Naive thymus-derived CD4-positive, alpha-beta T cell (primary cell): ENCODE measurements around the gene SPOCK3. TPM values are rescaled to one million over a fixed set of nuclear protein-coding genes. Genes with fewer than 3 reads are reported as not detected.

Experiments used
- ATAC-seq: fragments of 150-1000 bp; cut with Tn5 transposase; 2 replicates; pipeline ENCODE4 v1.10.0; 2021; ENCODE audit warnings: mild to moderate bottlenecking, moderate library complexity
- CTCF ChIA-PET: fragments of 350-600 bp; sonication (Branson Sonifier 250); formaldehyde crosslinking; loops from one replicate; lab custom pipeline; 2021; ENCODE audit warnings: antibody characterized with exemption; lab: Charles Lee
- POLR2A ChIA-PET: fragments of 350-600 bp; sonication (Branson Sonifier 250); formaldehyde crosslinking; loops from one replicate; lab custom pipeline; 2021; ENCODE audit warnings: antibody characterized with exemption, inconsistent platforms; lab: Charles Lee
- DNase-seq, 9 donors: peaks; one replicate each; pipeline versions ENCODE4 v3.0.0 to v3.0.0-alpha.2; 2020 to 2022; ENCODE audit warnings: mixed read lengths in 1 of 9
- H3K27ac ChIP-seq: one replicate; pipeline ENCODE4 v1.7.0; 2013; ENCODE audit warnings: mild to moderate bottlenecking, low read depth, low read length, moderate library complexity
- H3K27me3 ChIP-seq, 2 donors: one replicate each; pipeline ENCODE4 v1.7.0; 2013; ENCODE audit warnings: low read length in 2 of 2, mild to moderate bottlenecking in 2 of 2, moderate library complexity in 2 of 2; ENCODE audit not compliant: control insufficient read depth in 2 of 2, insufficient read depth in 2 of 2
- H3K36me3 ChIP-seq, 3 experiments: 1 replicate in 2 of 3; 2 replicates in 1 of 3; pipeline ENCODE4 v1.7.0; 2013; ENCODE audit warnings: low read length in 3 of 3, mild to moderate bottlenecking in 3 of 3, moderate library complexity in 1 of 3; ENCODE audit not compliant: insufficient read depth in 3 of 3, control insufficient read depth in 2 of 3
- H3K4me1 ChIP-seq, 2 donors: one replicate each; pipeline ENCODE4 v1.7.0; 2013; ENCODE audit warnings: low read length in 2 of 2, mild to moderate bottlenecking in 2 of 2, moderate library complexity in 1 of 2; ENCODE audit not compliant: control insufficient read depth in 2 of 2, insufficient read depth in 2 of 2
- H3K4me3 ChIP-seq: 2 replicates; pipeline ENCODE4 v1.7.0; 2013; ENCODE audit warnings: mild to moderate bottlenecking, low read length
- H3K9me3 ChIP-seq, 3 experiments: 1 replicate in 2 of 3; 2 replicates in 1 of 3; pipeline ENCODE4 v1.7.0; 2013; ENCODE audit warnings: low read length in 3 of 3; ENCODE audit not compliant: control insufficient read depth in 2 of 3
- H3K27ac Mint-ChIP-seq, 9 donors: one replicate each; pipeline ENCODE4 v1.8.0; 2020 to 2022; ENCODE audit warnings: mixed read lengths in 9 of 9, mild to moderate bottlenecking in 8 of 9, moderate library complexity in 5 of 9, inconsistent platforms in 2 of 9
- H3K27me3 Mint-ChIP-seq, 5 donors: one replicate each; pipeline ENCODE4 v1.8.0; 2021 to 2022; ENCODE audit warnings: mixed read lengths in 5 of 5, mild to moderate bottlenecking in 1 of 5
- H3K36me3 Mint-ChIP-seq, 5 donors: one replicate each; pipeline ENCODE4 v1.8.0; 2020 to 2022; ENCODE audit warnings: mixed read lengths in 5 of 5, mild to moderate bottlenecking in 3 of 5, inconsistent platforms in 1 of 5
- H3K4me1 Mint-ChIP-seq, 7 donors: one replicate each; pipeline ENCODE4 v1.8.0; 2020 to 2022; ENCODE audit warnings: mixed read lengths in 7 of 7, mild to moderate bottlenecking in 3 of 7, inconsistent platforms in 1 of 7
- H3K4me3 Mint-ChIP-seq, 10 donors: one replicate each; pipeline ENCODE4 v1.8.0; 2020 to 2022; ENCODE audit warnings: mild to moderate bottlenecking in 10 of 10, mixed read lengths in 10 of 10, moderate library complexity in 6 of 10, inconsistent platforms in 2 of 10
- H3K9me3 Mint-ChIP-seq, 11 donors: one replicate each; pipeline ENCODE4 v1.8.0; 2020 to 2022; ENCODE audit warnings: mixed read lengths in 11 of 11, mild to moderate bottlenecking in 4 of 11, inconsistent platforms in 1 of 11, moderate library complexity in 1 of 11
- intact Hi-C, 2 donors: fragments of 100-400 bp; cut with micrococcal nuclease; formaldehyde crosslinking; loops; one replicate each; pipeline ENCODE4 v1.15.1; 2023
- polyA plus RNA-seq, 2 donors: library from polyadenylated mRNA; unstranded; fragments of 300-500 nt; fragmentation: Illumina TruSeq; gene quantifications; one replicate each; pipeline ENCODE4 v1.2.3, GENCODE V29; 2021
- total RNA-seq, 6 experiments: library from RNA in 5 of 6; stranded (reverse) in 5 of 6; gene quantifications; 1 replicate in 5 of 6; 2 replicates in 1 of 6; pipeline ENCODE4 v1.2.3 and lab custom pipeline; 2021 to 2026

SPOCK3 gene
- total and polyA plus RNA-seq, 7 experiments from 2014 or later: 0.54 TPM; not detected in 6

GRCh38 chr4:167218022-167218608 lies 16.2 kb downstream of the SPOCK3 start:
- H3K4me3 Mint-ChIP-seq: no peak overlapping the region
- POLR2A ChIA-PET: no interaction called here
- no peak overlapping the region for H3K27ac ChIP-seq

GRCh38 chr4:167216783-167217182 lies 17.5 kb downstream of the SPOCK3 start:
- Mint-ChIP-seq H3K4me3 (no peak overlapping the region), H3K9me3 (peaks cover 0 to 7% (median 0%) of the 10 kb centered on the region in 11 donors), H3K27ac (no peak overlapping the region), H3K36me3 (no peaks in the 10 kb centered on the region), H3K4me1 (no peaks in the 10 kb centered on the region), H3K27me3 (no peaks in the 10 kb centered on the region)
- H3K27me3 ChIP-seq: no peaks in the 10 kb centered on the region
- H3K9me3 ChIP-seq: no peaks in the 10 kb centered on the region
- DNase-seq (no peak), ATAC-seq (no peak)
- ChIA-PET POLR2A (no interaction called here), CTCF (no interaction called here)
- H3K4me1 ChIP-seq: no peaks in the 10 kb centered on the region
- intact Hi-C loops: no loop called here
- H3K27ac ChIP-seq: no peak overlapping the region
- H3K36me3 ChIP-seq: no peaks in the 10 kb centered on the region
- H3K4me3 ChIP-seq: no peak overlapping the region

More at GRCh38 chr4:167218022-167218608, 16.2 kb downstream of the SPOCK3 start:
- Histone ChIP-seq H3K36me3 (no peaks in the 10 kb centered on the region), H3K9me3 (no peaks in the 10 kb centered on the region), H3K4me3 (no peak overlapping the region), H3K4me1 (no peaks in the 10 kb centered on the region), H3K27me3 (no peaks in the 10 kb centered on the region)
- peaks cover 0 to 9% (median 0%) of the 10 kb centered on the region in 11 donors for H3K9me3 Mint-ChIP-seq
- H3K27ac Mint-ChIP-seq: no peak overlapping the region
- intact Hi-C loops: no loop called here
- CTCF ChIA-PET: no interaction called here
- no peaks in the 10 kb centered on the region for H3K36me3 Mint-ChIP-seq
- H3K27me3 Mint-ChIP-seq: no peaks in the 10 kb centered on the region
- H3K4me1 Mint-ChIP-seq: no peaks in the 10 kb centered on the region
- no peak for ATAC-seq
- DNase-seq: no peak

GRCh38 chr4:167210166-167210565 lies 24.1 kb downstream of the SPOCK3 start:
- H3K27ac ChIP-seq: no peak overlapping the region
- no peak overlapping the region for H3K27ac Mint-ChIP-seq
- POLR2A ChIA-PET: no interaction called here
- ATAC-seq: no peak
- CTCF ChIA-PET: no interaction called here
- no peaks in the 10 kb centered on the region for H3K27me3 ChIP-seq
- no peaks in the 10 kb centered on the region for H3K4me1 ChIP-seq
- no peaks in the 10 kb centered on the region for H3K4me1 Mint-ChIP-seq
- no peaks in the 10 kb centered on the region for H3K36me3 Mint-ChIP-seq
- peaks cover 0 to 2% (median 0%) of the 10 kb centered on the region in 11 donors for H3K9me3 Mint-ChIP-seq
- H3K36me3 ChIP-seq: no peaks in the 10 kb centered on the region
- H3K4me3 Mint-ChIP-seq: no peak overlapping the region
- no peak overlapping the region for H3K4me3 ChIP-seq
- intact Hi-C loops: no loop called here
- no peaks in the 10 kb centered on the region for H3K27me3 Mint-ChIP-seq
- DNase-seq: no peak
- no peaks in the 10 kb centered on the region for H3K9me3 ChIP-seq

GRCh38 chr4:167196344-167197012 lies 37.8 kb downstream of the SPOCK3 start:
- no peak overlapping the region for H3K4me3 Mint-ChIP-seq
- no peak overlapping the region for H3K4me3 ChIP-seq
- H3K4me1 ChIP-seq: no peaks in the 10 kb centered on the region
- H3K27me3 Mint-ChIP-seq: no peaks in the 10 kb centered on the region
- no peaks in the 10 kb centered on the region for H3K27me3 ChIP-seq
- peaks cover 0 to 17% (median 4%) of the 10 kb centered on the region in 11 donors for H3K9me3 Mint-ChIP-seq
- ChIA-PET CTCF (no interaction called here), POLR2A (no interaction called here)
- DNase-seq: no peak
- H3K36me3 Mint-ChIP-seq: no peaks in the 10 kb centered on the region
- H3K36me3 ChIP-seq: no peaks in the 10 kb centered on the region
- ATAC-seq: no peak
- no peaks in the 10 kb centered on the region for H3K9me3 ChIP-seq
- no peaks in the 10 kb centered on the region for H3K4me1 Mint-ChIP-seq
- H3K27ac Mint-ChIP-seq: no peak overlapping the region
- intact Hi-C loops: no loop called here
- no peak overlapping the region for H3K27ac ChIP-seq

- intact Hi-C loops: no loop called here
- Mint-ChIP-seq H3K27ac (no peak overlapping the region), H3K36me3 (no peaks in the 10 kb centered on the region), H3K4me3 (no peak overlapping the region), H3K9me3 (peaks cover 0 to 17% (median 2%) of the 10 kb centered on the region in 11 donors), H3K27me3 (no peaks in the 10 kb centered on the region), H3K4me1 (no peaks in the 10 kb centered on the region)
- ATAC-seq (no peak), DNase-seq (no peak)
- ChIA-PET POLR2A (no interaction called here), CTCF (no interaction called here)
- no peak overlapping the region for H3K27ac ChIP-seq
- H3K4me3 ChIP-seq: no peak overlapping the region
- H3K27me3 ChIP-seq: no peaks in the 10 kb centered on the region
- no peaks in the 10 kb centered on the region for H3K4me1 ChIP-seq
- no peaks in the 10 kb centered on the region for H3K9me3 ChIP-seq
- H3K36me3 ChIP-seq: no peaks in the 10 kb centered on the region
These were observed 43.9 kb downstream of the SPOCK3 start for GRCh38 chr4:167190379-167190778.

- Mint-ChIP-seq H3K9me3 (peaks cover 0 to 11% (median 3%) of the 10 kb centered on the region in 11 donors), H3K27me3 (no peaks in the 10 kb centered on the region), H3K36me3 (no peaks in the 10 kb centered on the region), H3K27ac (no peak overlapping the region), H3K4me1 (no peaks in the 10 kb centered on the region), H3K4me3 (no peak overlapping the region)
- no peaks in the 10 kb centered on the region for H3K4me1 ChIP-seq
- CTCF ChIA-PET: no interaction called here
- no peak overlapping the region for H3K4me3 ChIP-seq
- DNase-seq (no peak), ATAC-seq (no peak)
- intact Hi-C loops: no loop called here
- H3K36me3 ChIP-seq: no peaks in the 10 kb centered on the region
- H3K9me3 ChIP-seq: no peaks in the 10 kb centered on the region
- no peak overlapping the region for H3K27ac ChIP-seq
- POLR2A ChIA-PET: no interaction called here
- no peaks in the 10 kb centered on the region for H3K27me3 ChIP-seq
These were observed 48.8 kb downstream of the SPOCK3 start for GRCh38 chr4:167185465-167185864.

GRCh38 chr4:167183036-167183435 lies 51.3 kb downstream of the SPOCK3 start:
- Mint-ChIP-seq H3K4me1 (no peaks in the 10 kb centered on the region), H3K27ac (no peak overlapping the region), H3K36me3 (no peaks in the 10 kb centered on the region), H3K27me3 (no peaks in the 10 kb centered on the region), H3K9me3 (peaks cover 0 to 11% (median 3%) of the 10 kb centered on the region in 11 donors), H3K4me3 (no peak overlapping the region)
- DNase-seq: no peak
- H3K4me3 ChIP-seq: no peak overlapping the region
- ATAC-seq: no peak
- H3K27me3 ChIP-seq: no peaks in the 10 kb centered on the region
- no peaks in the 10 kb centered on the region for H3K4me1 ChIP-seq
- POLR2A ChIA-PET: no interaction called here
- no peak overlapping the region for H3K27ac ChIP-seq
- intact Hi-C loops: no loop called here
- no peaks in the 10 kb centered on the region for H3K36me3 ChIP-seq
- no peaks in the 10 kb centered on the region for H3K9me3 ChIP-seq
- CTCF ChIA-PET: no interaction called here
